ENCODE data around the gene GABARAP.

Gene GABARAP

GRCh38 chr17:7226721-7227710, 15.2 kb downstream of the GABARAP start:
- Mint-ChIP-seq H3K27me3 (no peaks in the 10 kb centered on the region), H3K36me3 (peaks cover 53% of the 10 kb centered on the region), H3K27ac (no peak overlapping the region), H3K4me1 (peaks cover 6% of the 10 kb centered on the region), H3K9me3 (no peaks in the 10 kb centered on the region), H3K4me3 (no peak overlapping the region)
- CTCF ChIA-PET: no interaction called here
- no peak for DNase-seq

GRCh38 chr17:7225711-7226331, 16.4 kb downstream of the GABARAP start:
- Mint-ChIP-seq H3K4me3 (no peak overlapping the region), H3K27ac (no peak overlapping the region), H3K27me3 (no peaks in the 10 kb centered on the region), H3K36me3 (peaks cover 56% of the 10 kb centered on the region), H3K4me1 (peaks cover 16% of the 10 kb centered on the region), H3K9me3 (no peaks in the 10 kb centered on the region)
- CTCF ChIA-PET: no interaction called here
- DNase-seq: no peak

GRCh38 chr17:7224661-7225111, 17.6 kb downstream of the GABARAP start:
- H3K9me3 Mint-ChIP-seq: no peaks in the 10 kb centered on the region
- CTCF ChIA-PET: no interaction called here

DNA sequence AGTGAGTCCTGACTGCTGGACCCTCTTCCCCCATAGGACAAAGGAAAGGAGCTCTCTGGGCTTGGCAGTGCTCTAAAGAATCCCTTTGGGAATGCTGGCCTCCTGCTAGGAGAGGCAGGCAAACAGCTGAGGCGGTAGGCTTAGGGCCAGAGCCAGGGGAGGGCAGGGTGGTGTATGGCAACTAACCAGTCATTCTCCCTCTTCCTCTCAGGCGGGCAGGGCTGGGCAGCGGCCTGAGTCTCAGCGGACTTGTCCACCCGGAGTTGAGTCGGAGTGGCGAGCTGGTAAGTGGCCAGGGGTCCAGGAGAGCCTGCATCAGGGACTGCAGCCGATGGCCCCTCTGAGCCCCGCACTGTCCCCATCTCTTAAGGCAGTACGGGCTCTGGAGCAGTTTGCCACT, 18.1 kb downstream of the GABARAP start:
- DNase-seq: no peak
- H3K4me1 Mint-ChIP-seq: peaks cover 31% of the 10 kb centered on the region
- H3K27ac Mint-ChIP-seq: no peak overlapping the region
- no peak overlapping the region for H3K4me3 Mint-ChIP-seq
- CTCF ChIA-PET: no interaction called here
- H3K9me3 Mint-ChIP-seq: no peaks in the 10 kb centered on the region
- peaks cover 4% of the 10 kb centered on the region for H3K27me3 Mint-ChIP-seq
- H3K36me3 Mint-ChIP-seq: peaks cover 45% of the 10 kb centered on the region

More at GRCh38 chr17:7224661-7225111, 17.6 kb downstream of the GABARAP start:
- Mint-ChIP-seq H3K27me3 (peaks cover under 1% of the 10 kb centered on the region), H3K4me1 (peaks cover 25% of the 10 kb centered on the region), H3K36me3 (peaks cover 49% of the 10 kb centered on the region), H3K4me3 (no peak overlapping the region), H3K27ac (no peak overlapping the region)
- no peak for DNase-seq

DNA sequence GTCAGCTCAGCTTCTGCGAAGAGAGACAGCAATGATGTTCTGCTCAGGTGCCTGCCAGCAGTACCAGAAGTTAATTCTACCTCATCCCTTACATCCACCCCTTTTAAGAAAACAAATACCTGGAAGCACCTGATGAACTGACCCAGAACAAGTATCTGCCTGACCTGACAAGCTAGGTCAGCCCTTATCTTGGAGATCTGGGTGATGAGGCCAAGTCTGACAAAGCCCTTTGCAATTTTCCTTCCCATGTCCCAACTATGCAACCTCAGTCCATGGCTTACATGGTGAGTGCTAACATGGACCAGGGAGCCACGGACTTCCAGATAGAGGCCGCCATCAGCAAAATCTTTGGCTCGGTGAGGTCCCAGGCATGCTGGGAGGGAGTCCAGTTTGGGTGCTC, 18.9 kb downstream of the GABARAP start:
- DNase-seq: no peak
- H3K27me3 Mint-ChIP-seq: peaks cover 8% of the 10 kb centered on the region
- H3K4me3 Mint-ChIP-seq: no peak overlapping the region
- H3K4me1 Mint-ChIP-seq: peaks cover 37% of the 10 kb centered on the region
- no peaks in the 10 kb centered on the region for H3K9me3 Mint-ChIP-seq
- CTCF ChIA-PET: interaction anchor here (0.5 kb wide), 1 partner anchor 169 kb away, joined by 3 read pairs; no protein-coding TSS in a partner anchor
- peaks cover 41% of the 10 kb centered on the region for H3K36me3 Mint-ChIP-seq
- H3K27ac Mint-ChIP-seq: no peak overlapping the region

DNA sequence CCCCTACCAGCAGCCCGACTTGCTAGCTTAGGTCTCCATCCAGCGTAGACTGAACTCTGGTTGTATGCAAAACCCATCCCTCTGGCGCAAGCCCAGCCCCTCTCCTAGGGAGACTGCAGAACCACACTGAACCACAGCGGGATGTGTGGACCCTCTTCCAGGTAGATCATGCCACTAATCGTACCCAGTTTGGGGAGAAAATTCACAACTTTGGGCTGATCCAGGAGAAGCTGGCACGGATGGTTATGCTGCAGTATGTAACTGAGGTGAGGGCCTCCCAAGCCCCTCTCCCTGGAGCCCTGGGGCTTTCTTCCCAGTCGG, 19.3 kb downstream of the GABARAP start:
- peaks cover 38% of the 10 kb centered on the region for H3K4me1 Mint-ChIP-seq
- CTCF ChIA-PET: no interaction called here
- H3K27ac Mint-ChIP-seq: no peak overlapping the region
- DNase-seq: no peak
- H3K36me3 Mint-ChIP-seq: peaks cover 38% of the 10 kb centered on the region
- H3K4me3 Mint-ChIP-seq: no peak overlapping the region
- peaks cover 8% of the 10 kb centered on the region for H3K27me3 Mint-ChIP-seq
- H3K9me3 Mint-ChIP-seq: no peaks in the 10 kb centered on the region

GRCh38 chr17:7222093-7222971, 19.9 kb downstream of the GABARAP start:
- Mint-ChIP-seq H3K4me1 (peaks cover 42% of the 10 kb centered on the region), H3K27me3 (peaks cover 8% of the 10 kb centered on the region), H3K9me3 (no peaks in the 10 kb centered on the region), H3K4me3 (no peak overlapping the region), H3K27ac (no peak overlapping the region), H3K36me3 (peaks cover 36% of the 10 kb centered on the region)
- DNase-seq: no peak
- CTCF ChIA-PET: interaction anchor here (2.3 to 4.5 kb wide), 2 partner anchors 16 to 74 kb away, joined by 10 to 34 read pairs; partner anchors contain the start of gene PHF23

DNA sequence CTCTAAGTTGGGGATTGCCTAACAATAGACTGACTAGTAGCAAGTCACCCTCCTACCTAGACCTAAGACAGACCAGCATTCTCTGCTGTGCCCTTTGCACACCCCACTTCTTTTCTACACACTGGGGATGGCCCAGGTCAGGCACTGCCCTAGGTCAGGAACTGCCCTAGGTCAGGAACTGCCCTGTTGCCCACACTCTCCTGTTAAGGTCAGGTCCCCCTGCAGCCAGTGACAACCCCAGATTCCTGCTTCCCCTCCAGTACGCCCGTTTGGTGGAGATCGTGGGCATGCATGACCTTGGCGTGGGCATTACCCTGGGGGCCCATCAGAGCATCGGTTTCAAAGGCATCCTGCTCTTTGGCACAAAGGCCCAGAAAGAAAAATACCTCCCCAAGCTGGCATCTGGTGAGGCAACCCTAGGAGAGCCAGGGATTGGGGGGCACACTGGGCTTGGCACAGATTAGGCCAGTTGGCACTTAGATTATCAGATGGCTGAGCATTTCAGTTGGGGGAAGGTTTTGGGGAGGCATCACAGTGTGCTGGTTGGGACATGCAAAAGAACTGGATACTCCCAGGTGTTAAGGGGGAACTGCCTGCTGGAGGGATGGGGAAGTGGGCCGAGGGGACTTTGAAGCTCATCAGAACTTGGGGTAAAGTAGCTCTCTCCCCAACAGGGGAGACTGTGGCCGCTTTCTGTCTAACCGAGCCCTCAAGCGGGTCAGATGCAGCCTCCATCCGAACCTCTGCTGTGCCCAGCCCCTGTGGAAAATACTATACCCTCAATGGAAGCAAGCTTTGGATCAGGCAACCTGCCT, 20.8 kb downstream of the GABARAP start:
- Mint-ChIP-seq H3K27me3 (peaks cover 8% of the 10 kb centered on the region), H3K36me3 (peaks cover 33% of the 10 kb centered on the region), H3K27ac (peak overlapping the region; percentile 73), H3K9me3 (no peaks in the 10 kb centered on the region), H3K4me3 (peak overlapping the region; percentile 94), H3K4me1 (peaks cover 47% of the 10 kb centered on the region)
- DNase-seq: no peak
- CTCF ChIA-PET: interaction anchor here (0.7 to 4.5 kb wide), 9 partner anchors 9 to 75 kb away, joined by 3 to 34 read pairs (median 4); partner anchors contain the start of genes GABARAP and PHF23

DNA sequence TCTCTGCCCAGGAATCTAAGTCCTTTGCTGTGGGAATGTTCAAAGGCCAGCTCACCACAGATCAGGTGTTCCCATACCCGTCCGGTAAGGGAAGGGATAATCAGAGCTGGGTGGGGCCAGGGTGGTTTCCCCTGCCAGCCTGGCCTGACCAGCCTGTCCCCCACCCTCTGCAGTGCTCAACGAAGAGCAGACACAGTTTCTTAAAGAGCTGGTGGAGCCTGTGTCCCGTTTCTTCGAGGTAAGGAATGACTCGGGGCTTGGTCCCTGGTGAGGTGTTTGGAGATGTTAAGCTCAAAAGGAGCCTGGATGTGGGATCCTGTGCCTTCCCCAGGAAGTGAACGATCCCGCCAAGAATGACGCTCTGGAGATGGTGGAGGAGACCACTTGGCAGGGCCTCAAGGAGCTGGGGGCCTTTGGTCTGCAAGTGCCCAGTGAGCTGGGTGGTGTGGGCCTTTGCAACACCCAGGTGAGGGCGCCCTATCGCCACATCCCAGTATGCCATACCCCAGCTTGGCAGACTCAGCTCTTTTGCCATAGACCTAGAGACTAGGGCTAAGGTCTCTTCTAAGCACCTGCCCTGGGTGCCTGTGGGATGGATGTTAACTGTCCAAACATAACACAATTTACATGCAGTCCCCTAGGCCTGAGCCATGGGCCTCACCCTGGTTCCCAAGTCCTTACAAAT, 21.5 kb downstream of the GABARAP start:
- Mint-ChIP-seq H3K4me1 (peaks cover 55% of the 10 kb centered on the region), H3K9me3 (no peaks in the 10 kb centered on the region), H3K4me3 (peak overlapping the region; percentile 94), H3K27ac (peak overlapping the region; percentile 90), H3K27me3 (peaks cover 13% of the 10 kb centered on the region), H3K36me3 (peaks cover 31% of the 10 kb centered on the region)
- CTCF ChIA-PET: interaction anchor here (0.7 to 4.5 kb wide), 10 partner anchors 10 to 109 kb away, joined by 3 to 34 read pairs (median 4); partner anchors contain the start of genes GABARAP and PHF23
- peak; percentile 77 for DNase-seq

DNA sequence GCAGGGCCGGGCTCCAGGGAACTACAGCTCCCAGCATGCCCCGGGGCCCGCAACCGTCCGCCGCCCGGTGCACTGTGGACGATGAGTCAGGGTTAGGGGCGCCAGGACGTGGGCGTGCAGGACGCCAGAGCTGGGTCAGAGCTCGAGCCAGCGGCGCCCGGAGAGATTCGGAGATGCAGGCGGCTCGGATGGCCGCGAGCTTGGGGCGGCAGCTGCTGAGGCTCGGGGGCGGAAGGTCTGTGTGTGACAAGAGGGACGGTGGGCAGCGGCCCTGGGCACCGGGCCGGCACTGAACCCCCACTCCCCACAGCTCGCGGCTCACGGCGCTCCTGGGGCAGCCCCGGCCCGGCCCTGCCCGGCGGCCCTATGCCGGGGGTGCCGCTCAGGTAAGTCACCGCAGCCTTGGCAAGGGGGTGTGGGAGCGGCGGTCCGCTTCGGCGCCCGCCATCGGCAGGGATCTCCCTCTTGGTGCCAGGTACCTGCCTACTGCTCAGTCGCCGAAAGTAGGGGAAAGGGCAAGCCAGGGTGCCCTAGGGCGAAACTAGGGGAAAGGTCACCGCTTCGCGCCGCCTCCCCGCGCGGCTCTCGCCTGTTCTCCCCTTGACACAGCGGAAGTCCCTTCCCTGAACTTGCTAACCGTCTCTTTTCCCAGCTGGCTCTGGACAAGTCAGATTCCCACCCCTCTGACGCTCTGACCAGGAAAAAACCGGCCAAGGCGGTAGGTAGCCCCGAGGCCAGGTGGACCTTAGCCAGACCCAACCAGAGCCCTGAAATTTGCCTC, 22.2 kb downstream of the GABARAP start, which contains the start of the genes ACADVL and DLG4:
Gene ACADVL, plus strand, starts transcription at position 127 of the 781 bp plus-strand sequence. Its CDS starts 47 bp downstream, at position 174.
Gene DLG4, minus strand, starts transcription at position 25 of the 781 bp plus-strand sequence.
- no peaks in the 10 kb centered on the region for H3K9me3 Mint-ChIP-seq
- peak within 1 kb of the TSS; percentile 94 for H3K4me3 Mint-ChIP-seq
- H3K36me3 Mint-ChIP-seq: peaks cover 30% of the 10 kb centered on the region
- DNase-seq: peak; percentile 86
- CTCF ChIA-PET: interaction anchor here (1.0 to 4.5 kb wide), 7 partner anchors 10 to 76 kb away, joined by 3 to 34 read pairs (median 5); partner anchors contain the start of genes GABARAP and PHF23
- H3K4me1 Mint-ChIP-seq: peaks cover 62% of the 10 kb centered on the region
- peak within 1 kb of the TSS; percentile 90 for H3K27ac Mint-ChIP-seq
- H3K27me3 Mint-ChIP-seq: peaks cover 13% of the 10 kb centered on the region

GRCh38 chr17:7219229-7219811, 22.9 kb downstream of the GABARAP start:
- peaks cover 14% of the 10 kb centered on the region for H3K27me3 Mint-ChIP-seq
- peaks cover 27% of the 10 kb centered on the region for H3K36me3 Mint-ChIP-seq
- peaks cover 69% of the 10 kb centered on the region for H3K4me1 Mint-ChIP-seq
- DNase-seq: no peak
- H3K9me3 Mint-ChIP-seq: no peaks in the 10 kb centered on the region
- H3K27ac Mint-ChIP-seq: peak overlapping the region; percentile 90
- CTCF ChIA-PET: interaction anchor here (2.9 to 4.5 kb wide), 2 partner anchors 22 to 77 kb away, joined by 17 to 34 read pairs; partner anchors contain the start of gene GABARAP
- H3K4me3 Mint-ChIP-seq: peak overlapping the region; percentile 94

Measured in activated naive CD4-positive, alpha-beta T cell treated with anti-CD3 and anti-CD28 coated beads, Interleukin-2, amount 10 ng/mL, durations not matched to agents 7 days and 5 days (primary cell).